ENCODE measurements around the gene C5orf15.
"Not testable (repeated sequence)": the region's sequence is repeated elsewhere in the genome, so short reads cannot be mapped to it uniquely, and the experiment has no call there.

C5orf15 gene

DNA sequence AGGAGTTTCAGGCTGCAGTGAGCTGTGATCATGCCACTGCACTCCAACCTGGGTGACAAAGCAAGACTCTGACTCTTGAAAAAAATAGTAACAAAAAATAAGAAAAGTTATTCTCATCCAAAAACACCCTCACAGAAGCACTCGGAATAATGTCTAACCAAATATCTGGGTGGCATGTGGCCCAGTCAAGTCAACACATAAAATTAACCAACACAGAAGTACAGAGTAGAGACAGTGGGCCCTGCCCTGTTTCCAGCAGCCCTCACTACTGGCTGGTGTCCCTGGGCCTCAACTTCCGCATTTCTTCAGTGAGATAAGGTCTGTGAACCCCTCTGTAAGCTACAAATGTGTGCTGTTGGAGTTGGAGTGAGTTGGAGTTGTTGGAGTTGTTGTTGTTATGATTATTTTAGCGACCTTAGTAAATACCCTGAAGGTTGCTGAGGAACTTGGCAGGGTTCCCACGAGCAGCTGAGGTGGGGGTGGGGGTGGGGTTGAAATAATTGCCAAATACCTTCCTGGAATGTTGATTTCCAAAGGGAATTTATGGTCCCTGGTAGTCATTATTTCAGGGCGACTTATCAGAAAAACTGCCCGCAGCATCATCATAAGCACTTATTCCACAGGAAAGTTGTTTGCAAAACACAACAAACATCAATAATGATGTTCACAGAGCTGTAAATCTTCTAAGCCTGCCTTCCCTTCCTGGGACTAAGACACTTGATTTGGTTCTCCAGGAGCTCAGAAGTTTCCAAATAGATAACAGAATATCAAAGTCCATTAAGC, 30.2 kb downstream of the C5orf15 start:
- no peak for DNase-seq (ENCODE audit: low read depth in 2 of 2)

DNA sequence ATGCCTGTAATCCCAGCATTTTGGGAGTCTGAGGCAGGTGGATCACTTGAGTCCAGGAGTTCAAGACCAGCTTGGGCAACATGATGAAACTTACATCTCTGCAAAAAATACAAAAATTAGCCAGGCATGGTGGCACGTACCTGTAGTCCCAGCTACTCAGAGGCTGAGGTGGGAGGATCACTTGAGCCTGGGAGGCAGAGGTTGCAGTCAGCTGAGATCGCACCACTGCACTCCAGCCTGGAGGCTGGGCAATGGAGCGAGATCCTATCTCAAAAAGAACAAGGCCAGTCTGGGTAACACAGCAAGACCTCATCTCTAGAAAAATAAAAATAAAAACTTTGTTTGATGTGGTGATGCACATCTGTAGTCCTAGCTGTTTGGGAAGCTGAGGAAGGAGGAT, 30.8 kb downstream of the C5orf15 start:
- not testable (repeated sequence) for DNase-seq (ENCODE audit: low read depth in 2 of 2)

DNA sequence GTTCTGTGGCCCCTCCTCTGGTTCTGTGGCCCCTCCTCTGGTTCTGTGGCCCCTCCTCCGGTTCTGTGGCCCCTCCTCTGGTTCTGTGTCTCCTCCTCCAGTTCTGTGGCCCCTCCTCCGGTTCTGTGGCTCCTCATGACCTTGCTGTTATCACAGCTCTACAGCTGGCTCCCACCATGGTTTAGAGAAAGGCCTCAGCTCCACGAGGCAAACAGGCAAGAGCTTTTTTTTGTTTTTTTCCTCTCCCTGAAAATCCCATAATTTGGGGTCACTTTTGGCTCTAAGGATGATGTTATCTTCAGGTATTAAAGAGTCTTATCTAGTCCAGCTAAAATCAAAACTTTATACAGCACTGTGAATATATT, 31.8 kb downstream of the C5orf15 start:
- no peak for DNase-seq (ENCODE audit: low read depth in 2 of 2)

DNA sequence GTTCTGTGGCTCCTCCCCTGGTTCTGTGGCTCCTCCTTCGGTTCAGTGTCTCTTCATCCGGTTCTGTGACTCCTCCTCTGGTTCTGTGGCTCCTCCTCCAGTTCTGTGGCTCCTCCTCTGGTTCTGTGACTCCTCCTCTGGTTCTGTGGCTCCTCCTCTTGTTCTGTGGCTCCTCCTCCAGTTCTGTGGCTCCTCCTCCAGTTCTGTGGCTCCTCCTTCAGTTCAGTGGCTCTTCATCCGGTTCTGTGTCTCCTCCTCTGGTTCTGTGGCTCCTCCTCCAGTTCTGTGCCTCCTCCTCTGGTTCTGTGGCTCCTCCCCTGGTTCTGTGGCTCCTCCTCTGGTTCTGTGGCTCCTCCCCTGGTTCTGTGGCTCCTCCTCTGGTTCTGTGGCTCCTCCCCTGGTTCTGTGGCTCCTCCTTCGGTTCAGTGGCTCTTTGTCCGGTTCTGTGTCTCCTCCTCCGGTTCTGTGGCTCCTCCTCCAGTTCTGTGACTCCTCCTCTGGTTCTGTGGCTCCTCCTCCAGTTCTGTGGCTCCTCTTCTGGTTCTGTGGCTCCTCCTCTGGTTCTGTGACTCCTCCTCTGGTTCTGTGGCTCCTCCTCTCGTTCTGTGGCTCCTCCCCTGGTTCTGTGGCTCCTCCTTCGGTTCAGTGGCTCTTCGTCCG, 32.3 kb downstream of the C5orf15 start:
- DNase-seq (ENCODE audit: low read depth in 2 of 2), result not testable (repeated sequence)

DNA sequence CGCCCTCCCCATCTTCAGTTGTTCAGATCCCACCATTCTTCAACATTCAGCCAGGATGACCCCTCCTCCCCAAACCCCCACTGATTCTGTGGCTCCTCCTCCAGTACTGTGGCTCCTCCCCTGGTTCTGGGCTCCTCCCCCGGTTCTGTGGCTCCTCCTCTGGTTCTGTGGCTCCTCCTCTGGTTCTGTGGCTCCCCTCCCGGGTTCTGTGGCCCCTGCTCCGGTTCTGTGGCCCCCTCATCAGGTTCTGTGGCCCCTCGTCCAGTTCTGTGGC, 32.8 kb downstream of the C5orf15 start:
- no peak for DNase-seq (ENCODE audit: low read depth in 2 of 2)

- no peak for DNase-seq (ENCODE audit: low read depth in 2 of 2)
Observed at GRCh38 chr5:133934822-133935666, 33.4 kb downstream of the C5orf15 start.

DNA sequence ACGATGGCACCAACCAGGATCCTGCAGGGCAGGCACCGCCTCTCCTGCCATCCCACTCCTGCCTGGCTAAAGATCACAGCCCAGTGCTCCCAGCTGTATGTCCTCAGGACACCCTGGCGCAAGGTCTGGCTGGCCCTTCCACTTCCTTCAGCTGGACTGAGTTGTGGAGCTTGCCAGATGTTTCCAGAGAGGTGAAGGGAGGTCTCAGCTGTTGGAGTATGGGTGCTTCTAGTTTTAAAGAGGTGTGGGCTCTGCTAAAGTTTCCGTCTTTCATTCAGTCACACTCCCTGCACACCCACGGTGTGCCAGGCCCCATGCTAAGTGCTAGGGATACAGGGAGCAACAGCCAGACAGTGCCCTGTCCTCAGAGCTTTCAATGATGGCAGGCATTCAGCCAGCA, 34.1 kb downstream of the C5orf15 start:
- DNase-seq (ENCODE audit: low read depth in 2 of 2), result no peak

DNA sequence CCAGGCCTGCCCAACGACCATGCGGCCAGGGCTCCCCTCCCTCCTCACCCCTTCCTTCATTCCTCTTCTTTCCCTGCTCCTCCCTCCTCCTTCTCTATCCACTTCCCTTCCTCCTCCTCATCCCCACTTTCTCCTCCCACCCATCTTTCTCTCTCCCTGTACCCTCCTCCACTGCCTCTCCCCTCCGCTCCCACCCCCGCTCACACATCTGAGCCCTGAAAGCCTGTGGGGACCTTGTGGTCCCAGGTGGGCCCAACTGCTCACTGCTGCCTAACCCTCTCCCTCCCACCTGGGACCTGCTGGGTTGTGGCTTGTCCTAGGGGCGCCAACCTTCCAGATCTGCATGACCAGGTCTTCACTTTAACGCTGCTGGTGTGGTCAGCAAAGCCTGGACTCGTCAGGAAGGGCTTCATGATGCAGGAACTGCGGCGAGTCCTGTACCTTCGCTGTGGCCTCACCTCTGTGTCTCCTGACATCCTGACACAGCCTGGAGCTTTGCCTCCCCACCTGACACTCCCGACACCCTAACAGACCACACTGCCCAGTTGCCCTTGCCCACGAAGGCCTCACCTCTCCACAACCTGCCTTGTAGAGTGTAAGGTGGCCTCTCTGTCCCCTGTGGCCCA, 34.6 kb downstream of the C5orf15 start:
- DNase-seq (ENCODE audit: low read depth in 2 of 2), result no peak

DNA sequence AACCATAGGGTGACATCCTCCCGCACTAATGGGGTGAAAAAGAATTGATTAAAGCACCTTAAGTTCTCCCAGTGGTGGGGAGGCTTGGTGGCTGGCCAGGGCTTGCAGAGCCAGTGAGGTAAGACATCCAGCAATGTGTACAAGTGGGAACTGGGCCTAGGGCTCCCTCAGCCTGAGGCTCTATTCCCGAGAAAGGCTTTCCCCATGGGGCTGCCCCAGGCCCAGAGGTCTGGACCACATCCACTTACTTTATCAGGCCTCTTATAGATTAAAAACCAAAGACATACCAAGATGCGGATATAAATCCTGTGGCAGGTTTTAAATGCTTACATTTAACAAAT, 35.3 kb downstream of the C5orf15 start:
- DNase-seq (ENCODE audit: low read depth in 2 of 2), result no peak

GRCh38 chr5:133932441-133933168, 35.8 kb downstream of the C5orf15 start:
- DNase-seq (ENCODE audit: low read depth in 2 of 2), result no peak

GRCh38 chr5:133931546-133931945, 36.9 kb downstream of the C5orf15 start:
- DNase-seq (ENCODE audit: low read depth in 2 of 2), result no peak

- no peak for DNase-seq (ENCODE audit: low read depth in 2 of 2)
Observed at GRCh38 chr5:133930813-133931090, 37.7 kb downstream of the C5orf15 start.

GRCh38 chr5:133930061-133930812, 38.2 kb downstream of the C5orf15 start:
- peak; percentile 42 to 52 for DNase-seq (ENCODE audit: low read depth in 2 of 2)

DNA sequence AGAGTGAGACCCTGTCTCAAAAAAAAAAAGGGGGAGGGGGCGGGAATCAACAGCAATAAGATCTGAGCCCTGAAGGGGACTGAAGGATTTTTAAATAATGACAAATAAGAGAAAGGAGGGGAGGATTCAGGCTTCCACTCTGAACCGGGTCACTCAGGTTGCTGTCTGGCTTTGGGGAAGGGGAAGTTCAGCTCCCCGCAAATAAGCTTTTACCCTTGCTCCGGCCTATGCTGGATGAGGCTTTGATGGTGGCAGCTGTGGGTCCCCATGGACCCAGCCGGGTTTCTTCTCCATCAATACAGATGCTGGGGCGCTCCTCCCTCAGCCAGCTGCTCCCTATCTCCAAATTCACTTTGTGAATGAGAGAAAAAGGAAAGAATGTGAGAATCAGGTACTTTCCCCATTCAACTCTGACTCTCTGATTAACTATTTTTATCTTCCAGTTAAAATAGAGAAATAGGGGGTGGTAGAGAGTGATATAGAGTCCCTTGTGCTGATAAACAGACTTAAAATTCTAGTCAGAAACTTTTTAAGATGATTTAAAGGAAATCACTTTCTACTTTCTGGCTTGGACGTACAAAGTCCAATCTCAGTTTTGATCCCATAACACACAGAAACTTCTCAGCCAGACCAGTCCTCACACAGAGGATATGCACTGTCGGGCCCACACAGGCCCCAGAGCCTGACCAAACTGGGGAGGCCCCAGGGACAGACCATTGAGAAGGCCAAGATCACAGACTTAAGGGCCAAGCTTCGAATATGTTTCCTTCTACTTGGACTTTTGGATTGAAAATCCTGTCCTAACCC, 39.6 kb downstream of the C5orf15 start:
- DNase-seq (ENCODE audit: low read depth in 2 of 2), result no peak

DNA sequence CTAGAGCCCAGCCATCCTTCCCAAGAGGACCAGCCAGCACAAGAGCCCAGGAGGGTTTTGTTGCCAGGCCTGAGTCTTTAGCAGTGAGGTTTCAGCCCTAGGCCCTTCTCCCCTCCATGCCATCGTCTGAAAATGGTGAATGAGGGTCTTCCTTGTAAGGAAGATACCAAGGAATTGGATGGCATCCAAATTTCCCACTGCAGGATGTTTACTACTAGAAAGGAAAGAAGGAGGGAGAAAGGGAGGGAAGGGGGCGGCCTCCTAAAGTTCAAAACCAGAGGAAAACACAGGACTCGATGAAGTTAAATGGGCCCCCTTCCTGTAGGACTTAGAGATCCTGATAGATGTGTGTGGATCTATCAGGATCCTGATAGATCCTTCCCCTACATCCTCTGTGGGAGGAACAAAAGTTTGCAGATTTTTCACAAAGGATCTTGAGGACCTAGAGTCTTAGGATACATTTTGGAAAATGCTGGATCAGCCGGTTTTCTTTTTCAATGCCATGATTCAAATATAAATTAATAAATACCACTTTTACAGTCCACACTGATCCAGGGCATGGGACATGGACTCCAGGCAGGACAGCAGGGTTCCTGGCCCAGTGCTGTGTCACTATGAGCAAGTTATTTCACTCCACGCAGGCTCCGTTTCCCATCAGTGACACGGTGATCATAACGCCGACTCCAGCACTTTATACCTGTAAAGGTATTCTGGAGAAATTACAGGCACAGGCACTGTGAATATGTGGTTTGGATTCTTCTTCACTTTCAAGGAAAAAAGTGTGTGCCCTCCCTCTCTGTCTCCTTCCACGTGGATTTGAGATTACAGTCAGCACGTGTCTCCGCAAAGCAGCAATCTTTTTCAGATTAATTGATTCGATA, 40.9 kb downstream of the C5orf15 start:
- no peak for DNase-seq (ENCODE audit: low read depth in 2 of 2)

DNA sequence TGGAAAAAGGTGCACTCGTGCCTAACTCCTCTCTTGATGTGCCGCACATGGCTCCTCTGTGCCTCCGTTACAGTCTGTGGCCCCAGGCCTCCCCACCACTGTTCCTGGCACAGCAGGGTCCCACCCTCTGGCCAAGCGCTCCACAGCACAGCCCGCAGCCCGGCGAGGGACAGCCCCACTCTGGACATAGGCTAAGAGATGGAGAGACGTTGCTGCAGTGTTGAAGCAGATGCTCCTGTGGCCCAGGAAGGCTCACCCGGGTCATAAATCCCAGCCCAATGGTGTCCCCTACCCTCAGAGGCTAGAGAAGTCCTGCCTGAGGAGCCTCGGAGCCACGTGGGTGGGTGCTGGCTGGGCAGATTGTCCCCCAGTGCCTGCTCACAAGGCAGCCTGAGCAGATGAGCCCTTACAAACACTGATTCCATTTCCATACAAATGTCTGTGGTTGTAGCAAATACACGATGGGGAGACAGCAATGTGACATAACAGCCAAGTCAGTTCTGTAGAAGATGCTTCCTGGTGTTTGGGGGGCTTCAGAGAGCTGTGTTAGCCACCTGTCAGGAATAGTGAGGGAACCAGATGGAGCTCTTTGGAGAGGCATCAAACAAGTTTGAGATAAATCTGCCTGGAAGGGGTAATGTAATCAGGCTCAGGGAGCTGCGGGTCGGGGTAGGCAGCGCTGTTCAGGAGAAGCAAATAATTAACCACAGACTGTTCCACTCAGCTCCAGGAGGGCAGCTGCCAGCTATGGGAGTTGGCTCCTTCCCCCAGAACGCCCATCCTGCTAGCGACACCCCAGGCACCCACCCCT, 41.7 kb downstream of the C5orf15 start:
- no peak for DNase-seq (ENCODE audit: low read depth in 2 of 2)

DNA sequence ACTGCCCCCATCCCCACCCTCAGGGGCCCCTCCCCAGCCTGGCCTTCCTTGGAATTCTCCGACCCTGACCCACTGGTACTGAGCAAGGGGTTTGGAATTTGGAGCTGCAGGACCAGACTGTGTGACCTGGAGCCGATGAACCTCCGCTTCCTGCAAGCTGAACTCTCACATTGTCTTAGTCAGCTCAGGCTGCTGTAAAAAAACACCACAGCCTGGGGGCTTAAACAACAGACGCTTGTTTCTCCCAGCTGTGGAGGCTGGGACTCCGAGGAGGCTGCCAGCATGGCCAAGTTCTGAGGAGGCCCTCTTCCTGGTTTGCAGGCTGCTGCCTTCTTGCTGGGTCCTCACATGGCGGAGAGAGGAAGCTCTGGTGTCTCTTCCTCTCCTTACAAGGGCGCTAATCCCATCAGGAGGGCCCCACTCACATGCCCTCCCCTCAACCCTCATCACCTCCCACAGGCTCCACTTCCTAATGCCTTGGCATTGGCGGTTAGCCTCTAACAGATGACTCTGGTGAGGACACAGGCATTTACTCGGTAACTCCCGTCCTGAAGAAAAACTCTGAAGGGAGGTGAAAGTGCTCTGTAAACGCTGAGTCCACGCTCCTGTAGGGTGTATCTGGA, 42.4 kb downstream of the C5orf15 start:
- DNase-seq (ENCODE audit: low read depth in 2 of 2), result no peak

DNA sequence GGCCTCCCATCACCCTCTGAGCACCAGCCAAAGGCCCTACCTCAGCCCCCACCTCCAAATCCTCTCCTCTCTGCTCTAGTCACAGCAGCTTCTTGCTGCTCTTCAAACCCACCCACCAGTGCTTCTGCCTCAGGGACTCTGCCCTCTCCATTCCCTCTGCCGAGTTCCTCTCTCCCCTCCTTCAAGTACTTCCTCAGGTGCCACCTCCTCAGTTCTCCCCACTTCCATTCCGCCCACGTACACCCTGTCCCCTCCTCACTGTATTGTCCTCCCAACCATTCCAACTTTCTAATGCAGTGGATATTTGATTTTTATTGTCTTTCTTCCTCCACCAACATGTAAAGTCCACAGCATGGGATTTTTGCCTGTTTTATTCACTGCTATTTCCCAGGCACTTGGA, 43.2 kb downstream of the C5orf15 start:
- no peak for DNase-seq (ENCODE audit: low read depth in 2 of 2)
